Endothelial cell of umbilical vein (primary cell): Measurements from ENCODE around the gene NAGLU. TPM values are rescaled to one million over a fixed set of nuclear protein-coding genes. Genes with fewer than 3 reads are reported as not detected.

Experiments
- Bru-seq: library from RNA; stranded (reverse); fragments of 400-500 nt; gene quantifications from one replicate; lab custom pipeline; 2021; lab: Mats Ljungman, UMichigan
- BruChase-seq, 2 experiments: library from RNA; stranded (reverse); fragments of 400-500 nt; gene quantifications; one replicate each; lab custom pipeline; 2021; lab: Mats Ljungman, UMichigan
- BruUV-seq: library from RNA; stranded (reverse); fragments of 400-500 nt; replicated peaks from 2 replicates; lab custom pipeline; 2021; lab: Mats Ljungman, UMichigan
- CTCF ChIA-PET: fragments of 300-600, 350-600 bp; sonication (Branson Sonifier 250); formaldehyde crosslinking; loops from one replicate; lab custom pipeline; 2021; ENCODE audit warnings: antibody characterized with exemption, inconsistent platforms; lab: Charles Lee
- POLR2A ChIA-PET: fragments of 300-600, 350-600 bp; sonication (Branson Sonifier 250); formaldehyde crosslinking; loops from one replicate; lab custom pipeline; 2021; ENCODE audit warnings: antibody characterized with exemption, inconsistent platforms; lab: Charles Lee
- DNase-seq: peaks from one replicate; pipeline ENCODE4 v3.0.0-alpha.2; 2011; ENCODE audit warnings: low read depth, low spot score
- FAIRE-seq: peaks from 2 replicates; lab custom pipeline; 2011; peaks lifted over from hg19 to GRCh38; lab: Jason Lieb, UNC
- H2AFZ ChIP-seq: 2 replicates; pipeline ENCODE4 v1.6.0; 2012; ENCODE audit warnings: low read depth, low read length, control low read depth, inconsistent platforms
- H3K27ac ChIP-seq: 2 replicates; pipeline ENCODE4 v1.5.1; 2011; ENCODE audit warnings: low read depth, mild to moderate bottlenecking, control low read depth, low read length, moderate library complexity; ENCODE audit not compliant: insufficient read depth
- H3K27me3 ChIP-seq, 2 experiments: 2 replicates each; pipeline versions ENCODE4 v1.6.0 to v1.6.1; 2011; ENCODE audit warnings: low read length in 2 of 2, mixed read lengths in 1 of 2; ENCODE audit not compliant: control insufficient read depth in 2 of 2, insufficient read depth in 2 of 2
- H3K36me3 ChIP-seq, 2 experiments: 2 replicates in 1 of 2; 3 replicates in 1 of 2; pipeline ENCODE4 v1.5.1; 2011; ENCODE audit warnings: low read length in 2 of 2, mild to moderate bottlenecking in 1 of 2, moderate library complexity in 1 of 2; ENCODE audit not compliant: control insufficient read depth in 2 of 2, insufficient read depth in 2 of 2; ENCODE audit errors: extremely low read depth in 1 of 2
- H3K4me1 ChIP-seq: 3 replicates; pipeline ENCODE4 v1.5.1; 2011; ENCODE audit warnings: mild to moderate bottlenecking, low read length; ENCODE audit not compliant: control insufficient read depth, insufficient read depth; ENCODE audit errors: extremely low read depth
- H3K4me2 ChIP-seq: 2 replicates; pipeline ENCODE4 v1.6.1; 2011; ENCODE audit warnings: low read length, control low read depth, mixed read lengths; ENCODE audit not compliant: insufficient read depth
- H3K4me3 ChIP-seq, 3 experiments: fragments of 200-600 bp in 1 of 3; sonication (generic), shearing (Covaris generic) in 1 of 3; replicated peaks in 1 of 3; 2 replicates each; pipeline ENCODE4 v1.5.1; 2011 to 2016; ENCODE audit warnings: control low read depth in 3 of 3, low read length in 3 of 3, mild to moderate bottlenecking in 2 of 3, inconsistent platforms in 1 of 3, low read depth in 1 of 3, moderate library complexity in 1 of 3; ENCODE audit not compliant: insufficient read depth in 1 of 3
- H3K79me2 ChIP-seq: 2 replicates; pipeline ENCODE4 v1.6.0; 2012; ENCODE audit warnings: low read length, inconsistent platforms; ENCODE audit not compliant: control insufficient read depth, insufficient read depth
- H3K9ac ChIP-seq: replicated peaks from 2 replicates; pipeline ENCODE3; 2011; ENCODE audit warnings: low read length, control low read depth; ENCODE audit not compliant: insufficient read depth; ENCODE audit errors: extremely low read depth
- H3K9me1 ChIP-seq: replicated peaks from 3 replicates; pipeline ENCODE4 v1.6.0; 2011; ENCODE audit warnings: mild to moderate bottlenecking, low read length; ENCODE audit not compliant: control insufficient read depth, insufficient read depth; ENCODE audit errors: extremely low read depth
- H3K9me3 ChIP-seq: replicated peaks from 2 replicates; pipeline ENCODE4 v1.5.1; 2012; ENCODE audit warnings: low read length, inconsistent platforms; ENCODE audit not compliant: control insufficient read depth, insufficient read depth
- H4K20me1 ChIP-seq: replicated peaks from 2 replicates; pipeline ENCODE3; 2011; ENCODE audit warnings: mild to moderate bottlenecking, low read length; ENCODE audit not compliant: control insufficient read depth, insufficient read depth; ENCODE audit errors: extremely low read depth
- EZH2 ChIP-seq: IDR thresholded peaks from 2 replicates; pipeline ENCODE4 v1.6.1; 2012; ENCODE audit warnings: borderline replicate concordance, low read depth, mild to moderate bottlenecking, moderate library complexity, low read length, inconsistent platforms; ENCODE audit not compliant: severe bottlenecking
- FOS ChIP-seq: IDR thresholded peaks from 2 replicates; pipeline ENCODE4 v1.6.1; 2011; ENCODE audit warnings: mild to moderate bottlenecking, low read length, moderate library complexity, borderline replicate concordance; ENCODE audit not compliant: insufficient read depth
- GATA2 ChIP-seq: IDR thresholded peaks from 2 replicates; pipeline ENCODE4 v1.7.0; 2011; ENCODE audit warnings: low read depth, mild to moderate bottlenecking, moderate library complexity, mixed read lengths, low read length; ENCODE audit not compliant: insufficient read length, insufficient read depth
- JUN ChIP-seq: IDR thresholded peaks from 2 replicates; pipeline ENCODE4 v1.6.1; 2011; ENCODE audit warnings: borderline replicate concordance, low read depth; ENCODE audit not compliant: insufficient read length, insufficient read depth
- MYC ChIP-seq: IDR thresholded peaks from one replicate; pipeline ENCODE4 v1.6.1; 2011; ENCODE audit warnings: mild to moderate bottlenecking, low read depth, low read length
- POLR2A ChIP-seq: IDR thresholded peaks from 2 replicates; pipeline ENCODE4 v1.6.1; 2012; ENCODE audit warnings: low read depth, mild to moderate bottlenecking, control low read depth, low read length
- POLR2AphosphoS5 ChIP-seq: IDR thresholded peaks from 2 replicates; pipeline ENCODE4 v1.6.1; 2012; ENCODE audit warnings: low read depth, mild to moderate bottlenecking, control low read depth, low read length, moderate library complexity; ENCODE audit not compliant: insufficient read depth
- dilution Hi-C: fragments of 300-500 bp; cut with MboI; formaldehyde crosslinking; loops from one replicate; pipeline ENCODE4 v1.15.0; 2019; ENCODE audit warnings: low sequenced_read_pairs; ENCODE audit not compliant: extremely low pct_ligation_motif_present
- intact Hi-C: fragments of 100-400 bp; cut with micrococcal nuclease; formaldehyde crosslinking; loops from one replicate; pipeline ENCODE4 v1.10.0; 2022
- long read RNA-seq: library from polyadenylated mRNA; stranded (forward); transcript quantifications from one replicate; pipeline ENCODE4 v2.0.0, GENCODE V29; 2021
- polyA minus RNA-seq, 3 experiments: library from RNA; depleted of rRNA, polyadenylated mRNA; stranded (reverse); fragments of >200 nt; gene quantifications; 1 replicate in 1 of 3; 2 replicates in 2 of 3; pipeline ENCODE4 v1.2.3, GENCODE V29; 2011
- polyA plus RNA-seq, 4 experiments: library from polyadenylated mRNA; depleted of rRNA in 3 of 4; stranded (reverse) in 3 of 4; unstranded in 1 of 4; fragments of >200 nt; gene quantifications; 2 replicates each; pipeline versions ENCODE4 v1.2.1 to v1.2.3, GENCODE V29; 2011 to 2012; ENCODE audit warnings: missing spikeins in 1 of 4
- total RNA-seq: library from RNA; stranded (reverse); gene quantifications from 2 replicates; pipeline ENCODE4 v1.2.3, GENCODE V29; 2021
- TF ChIP-seq, protein P1 (sequence below): IDR thresholded peaks from 2 replicates; pipeline ENCODE4 v1.6.1; 2011; ENCODE audit not compliant: insufficient read depth, insufficient read length
- TF ChIP-seq, protein P2 (sequence below), 2 donors: IDR thresholded peaks; 1 replicate in 1 of 2; 2 replicates in 1 of 2; pipeline ENCODE4 v1.5.1; 2011; ENCODE audit warnings: low read length in 2 of 2, mild to moderate bottlenecking in 2 of 2, moderate library complexity in 2 of 2, control low read depth in 1 of 2, inconsistent platforms in 1 of 2, low read depth in 1 of 2; ENCODE audit not compliant: insufficient read depth in 1 of 2; ENCODE audit errors: extremely low read depth in 1 of 2

The NAGLU gene
- total RNA-seq (40.2 and 50.2 TPM in 2 replicates), polyA plus RNA-seq (54.2 and 66.8 TPM in 2 replicates), polyA minus RNA-seq (21.5 and 21.8 TPM in 2 replicates), Bru-seq, nascent RNA (percentile 63 among the genes with signal in this experiment), BruChase-seq, experiment 1, labeled RNA remaining after a 6-hour chase (percentile 81 among the genes with signal in this experiment), BruChase-seq, experiment 2, labeled RNA remaining after a 2-hour chase (percentile 67 among the genes with signal in this experiment)
- 22.6 and 31.6 TPM in 2 replicates for polyA plus RNA-seq (2011; cell fraction: cytosol; rRNA removed)
- 70.4 and 73.2 TPM in 2 replicates for polyA plus RNA-seq (2011; cell fraction: nucleus; rRNA removed)
- polyA plus RNA-seq (2012), result 23.1 and 31.3 TPM in 2 replicates
- 7.8 TPM for polyA minus RNA-seq (2011; cell fraction: cytosol; rRNA and poly(A)+ RNA removed)
- polyA minus RNA-seq (2011; cell fraction: nucleus; rRNA and poly(A)+ RNA removed), result 22.9 and 30.1 TPM in 2 replicates
- long read RNA-seq, transcript NAGLU-201 (6 exons, 2,544 nt), result major isoform, 109 of 161 reads
- long read RNA-seq, partial matches to known transcripts, result 25 of 161 reads
- long read RNA-seq, other reads (novel, unspliced or antisense), result 24 of 161 reads

DNA sequence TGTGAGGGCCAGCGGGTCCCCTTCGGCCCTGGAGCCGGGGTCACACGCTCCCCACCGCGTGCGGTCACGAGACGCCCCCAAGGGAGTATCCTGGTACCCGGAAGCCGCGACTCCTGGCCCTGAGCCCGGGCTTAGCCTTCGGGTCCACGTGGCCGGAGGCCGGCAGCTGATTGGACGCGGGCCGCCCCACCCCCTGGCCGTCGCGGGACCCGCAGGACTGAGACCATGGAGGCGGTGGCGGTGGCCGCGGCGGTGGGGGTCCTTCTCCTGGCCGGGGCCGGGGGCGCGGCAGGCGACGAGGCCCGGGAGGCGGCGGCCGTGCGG is at the start of gene NAGLU:
TSS of gene NAGLU (plus strand) at position 194 of the 324 bp plus-strand sequence. CDS start at position 226, 32 bp downstream.
- BruUV-seq, result no TSS peak
- dilution Hi-C loops, result no loop called here

More for the DNA sequence above, at the start of gene NAGLU:
- TF ChIP-seq FOS (no peak), EZH2 (no peak), POLR2A (peak; percentile 64), GATA2 (no peak), POLR2AphosphoS5 (peak; percentile 79), MYC (no peak), JUN (no peak)
- TF ChIP-seq, protein P1, sequence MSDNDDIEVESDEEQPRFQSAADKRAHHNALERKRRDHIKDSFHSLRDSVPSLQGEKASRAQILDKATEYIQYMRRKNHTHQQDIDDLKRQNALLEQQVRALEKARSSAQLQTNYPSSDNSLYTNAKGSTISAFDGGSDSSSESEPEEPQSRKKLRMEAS, result peak; percentile 93
- TF ChIP-seq, protein P2, sequence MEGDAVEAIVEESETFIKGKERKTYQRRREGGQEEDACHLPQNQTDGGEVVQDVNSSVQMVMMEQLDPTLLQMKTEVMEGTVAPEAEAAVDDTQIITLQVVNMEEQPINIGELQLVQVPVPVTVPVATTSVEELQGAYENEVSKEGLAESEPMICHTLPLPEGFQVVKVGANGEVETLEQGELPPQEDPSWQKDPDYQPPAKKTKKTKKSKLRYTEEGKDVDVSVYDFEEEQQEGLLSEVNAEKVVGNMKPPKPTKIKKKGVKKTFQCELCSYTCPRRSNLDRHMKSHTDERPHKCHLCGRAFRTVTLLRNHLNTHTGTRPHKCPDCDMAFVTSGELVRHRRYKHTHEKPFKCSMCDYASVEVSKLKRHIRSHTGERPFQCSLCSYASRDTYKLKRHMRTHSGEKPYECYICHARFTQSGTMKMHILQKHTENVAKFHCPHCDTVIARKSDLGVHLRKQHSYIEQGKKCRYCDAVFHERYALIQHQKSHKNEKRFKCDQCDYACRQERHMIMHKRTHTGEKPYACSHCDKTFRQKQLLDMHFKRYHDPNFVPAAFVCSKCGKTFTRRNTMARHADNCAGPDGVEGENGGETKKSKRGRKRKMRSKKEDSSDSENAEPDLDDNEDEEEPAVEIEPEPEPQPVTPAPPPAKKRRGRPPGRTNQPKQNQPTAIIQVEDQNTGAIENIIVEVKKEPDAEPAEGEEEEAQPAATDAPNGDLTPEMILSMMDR (IDR thresholded peaks at IDR 0.05; ENCODE audit: extremely low read depth in 1 of 2, insufficient read depth in 1 of 2, low read depth in 1 of 2, low read length in 2 of 2), result no peak
- Histone ChIP-seq H2AFZ (peak within 1 kb of the TSS; percentile 81), H3K27me3 (no peaks in the 10 kb centered on the region), H3K4me1 (peaks cover 19% of the 10 kb centered on the region), H3K36me3 (peaks cover 0 to 3% of the 10 kb centered on the region in 2 experiments), H3K9me1 (no peaks in the 10 kb centered on the region), H3K9me3 (no peaks in the 10 kb centered on the region), H3K9ac (peak within 1 kb of the TSS; percentile 80), H3K4me3 (peak within 1 kb of the TSS; percentile 29 to 80 (median 49)), H4K20me1 (no peaks in the 10 kb centered on the region), H3K79me2 (peaks cover 4% of the 10 kb centered on the region), H3K4me2 (peak within 1 kb of the TSS; percentile 79), H3K27ac (peak within 1 kb of the TSS; percentile 79)
- intact Hi-C loops, result loop anchor here (1.0 to 2.0 kb wide), 2 partner anchors 18 to 19 kb away; no protein-coding TSS in a partner anchor
- POLR2A ChIA-PET, result interaction anchor here (1.0 to 1.6 kb wide), 3 partner anchors 16 to 113 kb away, joined by 4 to 5 read pairs (median 4); partner anchors contain the start of gene CAVIN1
- DNase-seq (peak; percentile 83), FAIRE-seq (peak; percentile 95)
- CTCF ChIA-PET, result interaction anchor here (0.7 to 3.1 kb wide), 7 partner anchors 9 to 140 kb away, joined by 3 to 14 read pairs (median 4); partner anchors contain the start of genes PLEKHH3 and PSMC3IP
